HepG2 (cell line): Measurements from ENCODE around the gene CENPB. TPM values are rescaled to one million over a fixed set of nuclear protein-coding genes. Genes with fewer than 3 reads are reported as not detected.

Experiments used
- AKAP8 ChIP-seq: sonication (generic); formaldehyde crosslinking; IDR thresholded peaks from 2 replicates; pipeline ENCODE4 v1.5.1; 2020; ENCODE audit warnings: mild to moderate bottlenecking, missing genetic modification reagents
- EEA1 ChIP-seq: sonication (generic); formaldehyde crosslinking; IDR thresholded peaks from 2 replicates; pipeline ENCODE4 v1.5.1; 2020; ENCODE audit warnings: mild to moderate bottlenecking, missing genetic modification reagents, borderline replicate concordance
- GATA4 ChIP-seq: sonication (generic); IDR thresholded peaks from 2 replicates; pipeline ENCODE4 v1.6.1; 2016; ENCODE audit warnings: antibody characterized with exemption, low read depth, borderline replicate concordance
- HOXA9 ChIP-seq: sonication (generic); formaldehyde crosslinking; IDR thresholded peaks from 2 replicates; pipeline ENCODE4 v1.8.1; 2022; ENCODE audit warnings: missing genetic modification reagents, mild to moderate bottlenecking, moderate library complexity, borderline replicate concordance
- IKZF1 ChIP-seq: fragments of 450-650 bp; IDR thresholded peaks from 2 replicates; pipeline ENCODE4 v1.7.1; 2016
- JDP2 ChIP-seq: sonication (generic); formaldehyde crosslinking; IDR thresholded peaks from 2 replicates; pipeline ENCODE4 v1.8.1; 2022; ENCODE audit warnings: missing genetic modification reagents, borderline replicate concordance
- MAZ ChIP-seq, 2 experiments: sonication (generic) in 1 of 2; formaldehyde crosslinking in 1 of 2; IDR thresholded peaks; 2 replicates each; pipeline versions ENCODE4 v1.5.0 to v1.6.1; 2012 to 2020; ENCODE audit warnings: low read depth in 2 of 2, mild to moderate bottlenecking in 2 of 2, borderline replicate concordance in 1 of 2, improper control_type of control experiment in 1 of 2, low read length in 1 of 2, missing genetic modification reagents in 1 of 2, moderate library complexity in 1 of 2
- MBD4 ChIP-seq: IDR thresholded peaks from 2 replicates; pipeline ENCODE4 v1.6.1; 2012; ENCODE audit warnings: low read length, inconsistent platforms, borderline replicate concordance
- NAIF1 ChIP-seq: sonication (generic); formaldehyde crosslinking; IDR thresholded peaks from 2 replicates; pipeline ENCODE4 v1.5.0; 2020; ENCODE audit warnings: mild to moderate bottlenecking, missing genetic modification reagents, borderline replicate concordance
- NKX3-1 ChIP-seq: sonication (generic); formaldehyde crosslinking; IDR thresholded peaks from 2 replicates; pipeline ENCODE4 v1.5.0; 2020; ENCODE audit warnings: missing genetic modification reagents
- REXO4 ChIP-seq: sonication (generic); formaldehyde crosslinking; IDR thresholded peaks from 2 replicates; pipeline ENCODE4 v1.8.0; 2022; ENCODE audit warnings: missing genetic modification reagents, mild to moderate bottlenecking, borderline replicate concordance
- SALL2 ChIP-seq: sonication (generic); formaldehyde crosslinking; IDR thresholded peaks from 2 replicates; pipeline ENCODE4 v1.8.1; 2023; ENCODE audit warnings: mild to moderate bottlenecking, missing genetic modification reagents, inconsistent platforms
- SP140L ChIP-seq: sonication (generic); formaldehyde crosslinking; IDR thresholded peaks from 2 replicates; pipeline ENCODE4 v1.4.0; 2020; ENCODE audit warnings: missing genetic modification reagents, borderline replicate concordance
- STAT5B ChIP-seq: sonication (generic); formaldehyde crosslinking; IDR thresholded peaks from 2 replicates; pipeline ENCODE4 v1.4.0; 2020; ENCODE audit warnings: missing genetic modification reagents
- SUZ12 ChIP-seq: fragments of 150-350 bp; IDR thresholded peaks from 2 replicates; pipeline ENCODE4 v1.6.1; 2014; ENCODE audit warnings: low read depth, low read length
- TIGD3 ChIP-seq: sonication (generic); formaldehyde crosslinking; IDR thresholded peaks from 2 replicates; pipeline ENCODE4 v1.5.1; 2020; ENCODE audit warnings: mild to moderate bottlenecking, missing genetic modification reagents, borderline replicate concordance
- TOE1 ChIP-seq: sonication (generic); formaldehyde crosslinking; IDR thresholded peaks from 2 replicates; pipeline ENCODE4 v1.4.0; 2020; ENCODE audit warnings: mild to moderate bottlenecking, missing genetic modification reagents
- TOPORS ChIP-seq: sonication (generic); formaldehyde crosslinking; IDR thresholded peaks from 2 replicates; pipeline ENCODE4 v1.8.0; 2023; ENCODE audit warnings: mild to moderate bottlenecking, missing genetic modification reagents
- ZNF143 ChIP-seq: sonication (generic); formaldehyde crosslinking; IDR thresholded peaks from 2 replicates; pipeline ENCODE4 v1.4.0; 2020; ENCODE audit warnings: missing genetic modification reagents
- ZNF235 ChIP-seq: sonication (generic); formaldehyde crosslinking; IDR thresholded peaks from 2 replicates; pipeline ENCODE4 v1.8.1; 2023; ENCODE audit warnings: mild to moderate bottlenecking, missing genetic modification reagents, borderline replicate concordance
- ZNF34 ChIP-seq: sonication (generic); formaldehyde crosslinking; IDR thresholded peaks from 2 replicates; pipeline ENCODE4 v1.4.0; 2020; ENCODE audit warnings: mild to moderate bottlenecking, missing genetic modification reagents, borderline replicate concordance
- ZNF430 ChIP-seq: sonication (generic); formaldehyde crosslinking; IDR thresholded peaks from 2 replicates; pipeline ENCODE4 v1.9.0; 2021; ENCODE audit warnings: mild to moderate bottlenecking, missing genetic modification reagents
- ZNF746 ChIP-seq: sonication (generic); formaldehyde crosslinking; IDR thresholded peaks from 2 replicates; pipeline ENCODE4 v1.8.0; 2022; ENCODE audit warnings: mild to moderate bottlenecking, missing genetic modification reagents
- ZNF841 ChIP-seq: sonication (generic); formaldehyde crosslinking; IDR thresholded peaks from 2 replicates; pipeline ENCODE4 v1.8.1; 2023; ENCODE audit warnings: missing genetic modification reagents, borderline replicate concordance
- polyA plus RNA-seq, 8 experiments: library from polyadenylated mRNA; depleted of rRNA in 3 of 8; stranded (reverse) in 7 of 8; unstranded in 1 of 8; fragments of >200 nt; fragmentation: Illumina TruSeq in 4 of 8; extraction: Trizol in 4 of 8; gene quantifications; 2 replicates each; pipeline versions ENCODE4 v1.2.1 to v1.2.3, GENCODE V29; 2011 to 2016; ENCODE audit warnings: low read depth in 4 of 8, missing spikeins in 1 of 8, mixed read lengths in 1 of 8; ENCODE audit not compliant: insufficient read depth in 1 of 8
- total RNA-seq, 5 experiments: library from RNA; depleted of rRNA; stranded (reverse); fragments of >200 nt; fragmentation: Illumina TruSeq; extraction: Trizol; gene quantifications; 2 replicates each; pipeline ENCODE4 v1.2.3, GENCODE V29; 2016; ENCODE audit warnings: low read depth in 1 of 5
- TF ChIP-seq, protein P1 (sequence below): sonication (generic); formaldehyde crosslinking; IDR thresholded peaks from 2 replicates; pipeline ENCODE4 v1.5.1; 2020; ENCODE audit warnings: missing genetic modification reagents, mild to moderate bottlenecking, borderline replicate concordance
- TF ChIP-seq, protein P2 (sequence below): IDR thresholded peaks from 2 replicates; pipeline ENCODE4 v1.6.1; 2012; ENCODE audit warnings: low read depth, low read length, improper control_type of control experiment
- TF ChIP-seq, protein P3 (sequence below): sonication (generic); formaldehyde crosslinking; IDR thresholded peaks from 2 replicates; pipeline ENCODE4 v1.4.0; 2020; ENCODE audit warnings: mild to moderate bottlenecking, missing genetic modification reagents

CENPB gene
- total and polyA plus RNA-seq, 2 of the 13 experiments (the other 11 are each of a cell fraction or from before 2014, with no cell fraction given) = 10.4 to 54.5 TPM

DNA sequence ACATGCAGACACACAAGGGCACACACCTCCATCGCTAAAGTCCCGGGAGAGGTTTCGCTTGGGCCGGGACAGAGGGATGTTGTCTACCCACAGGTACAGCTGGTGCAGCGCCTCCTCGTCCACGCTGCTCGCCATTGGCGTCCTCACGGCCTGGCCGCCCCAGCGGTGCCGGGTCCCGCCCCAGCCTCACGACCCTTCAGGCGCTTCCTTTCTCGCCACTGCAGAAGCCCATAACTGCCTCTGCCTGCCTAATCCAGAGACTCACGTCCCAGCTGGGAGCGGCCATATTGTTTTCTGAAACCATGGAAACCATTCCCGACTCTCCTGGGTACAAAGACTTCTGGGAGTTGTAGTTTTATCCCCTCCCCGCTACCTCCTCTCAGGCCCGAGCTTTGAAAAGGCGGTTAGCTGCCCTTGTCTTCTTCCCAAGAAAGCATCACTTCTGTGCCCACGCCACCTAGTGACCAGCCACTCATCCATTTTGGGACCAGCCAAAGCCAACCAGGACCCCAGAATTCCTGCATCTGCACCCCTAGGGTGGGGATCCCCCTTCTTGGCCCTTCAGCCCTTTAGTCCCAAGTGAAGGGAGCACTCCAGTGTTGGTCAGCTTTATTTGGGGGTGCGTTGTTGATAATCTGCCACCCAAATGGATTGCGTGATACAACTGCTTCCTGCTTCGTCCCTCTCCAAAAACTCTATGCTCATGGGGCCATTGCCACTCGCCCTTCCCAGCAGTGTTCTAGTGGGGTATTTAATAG lies 5.2 kb downstream of the CENPB start, which contains the start of gene SPEF1 (continued):
- no peak for TF ChIP-seq MBD4
- TF ChIP-seq ZNF143 (CRISPR knock-in tag) = peak; percentile 98
- TF ChIP-seq, protein P1, sequence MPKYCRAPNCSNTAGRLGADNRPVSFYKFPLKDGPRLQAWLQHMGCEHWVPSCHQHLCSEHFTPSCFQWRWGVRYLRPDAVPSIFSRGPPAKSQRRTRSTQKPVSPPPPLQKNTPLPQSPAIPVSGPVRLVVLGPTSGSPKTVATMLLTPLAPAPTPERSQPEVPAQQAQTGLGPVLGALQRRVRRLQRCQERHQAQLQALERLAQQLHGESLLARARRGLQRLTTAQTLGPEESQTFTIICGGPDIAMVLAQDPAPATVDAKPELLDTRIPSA (CRISPR knock-in tag) = no peak
- no peak for TF ChIP-seq MAZ (IDR thresholded peaks at IDR 0.05; ENCODE audit: borderline replicate concordance, low read depth, low read length)
- 0 out of 2 replicates have a peak, but pooled peaks have one; percentile 7 for TF ChIP-seq MAZ (CRISPR knock-in tag; IDR thresholded peaks at IDR 0.05; ENCODE audit: low read depth)
- TF ChIP-seq SUZ12 = peak; percentile 77
- no peak for TF ChIP-seq TOE1 (CRISPR knock-in tag)
- no peak for TF ChIP-seq STAT5B
- TF ChIP-seq, protein P2, sequence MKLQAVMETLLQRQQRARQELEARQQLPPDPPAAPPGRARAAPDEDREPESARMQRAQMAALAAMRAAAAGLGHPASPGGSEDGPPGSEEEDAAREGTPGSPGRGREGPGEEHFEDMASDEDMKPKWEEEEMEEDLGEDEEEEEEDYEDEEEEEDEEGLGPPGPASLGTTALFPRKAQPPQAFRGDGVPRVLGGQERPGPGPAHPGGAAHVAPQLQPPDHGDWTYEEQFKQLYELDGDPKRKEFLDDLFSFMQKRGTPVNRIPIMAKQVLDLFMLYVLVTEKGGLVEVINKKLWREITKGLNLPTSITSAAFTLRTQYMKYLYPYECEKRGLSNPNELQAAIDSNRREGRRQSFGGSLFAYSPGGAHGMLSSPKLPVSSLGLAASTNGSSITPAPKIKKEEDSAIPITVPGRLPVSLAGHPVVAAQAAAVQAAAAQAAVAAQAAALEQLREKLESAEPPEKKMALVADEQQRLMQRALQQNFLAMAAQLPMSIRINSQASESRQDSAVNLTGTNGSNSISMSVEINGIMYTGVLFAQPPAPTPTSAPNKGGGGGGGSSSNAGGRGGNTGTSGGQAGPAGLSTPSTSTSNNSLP = no peak
- no peak for TF ChIP-seq IKZF1
- peak; percentile 52; the same call in 1 of the 2 replicates for TF ChIP-seq AKAP8 (CRISPR knock-in tag)
- TF ChIP-seq ZNF430 (CRISPR knock-in tag) = no peak
- TF ChIP-seq TOPORS = peak; percentile 68; the same call in 1 of the 2 replicates
- no peak for TF ChIP-seq ZNF34 (CRISPR knock-in tag)
- no peak for TF ChIP-seq ZNF746 (CRISPR knock-in tag)
- no peak for TF ChIP-seq NKX3-1 (CRISPR knock-in tag)
- TF ChIP-seq SP140L (CRISPR knock-in tag) = no peak
- TF ChIP-seq EEA1 (CRISPR knock-in tag) = no peak
- peak; percentile 36; the same call in 1 of the 2 replicates for TF ChIP-seq ZNF235 (CRISPR knock-in tag)
- TF ChIP-seq, protein P3, sequence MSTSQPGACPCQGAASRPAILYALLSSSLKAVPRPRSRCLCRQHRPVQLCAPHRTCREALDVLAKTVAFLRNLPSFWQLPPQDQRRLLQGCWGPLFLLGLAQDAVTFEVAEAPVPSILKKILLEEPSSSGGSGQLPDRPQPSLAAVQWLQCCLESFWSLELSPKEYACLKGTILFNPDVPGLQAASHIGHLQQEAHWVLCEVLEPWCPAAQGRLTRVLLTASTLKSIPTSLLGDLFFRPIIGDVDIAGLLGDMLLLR (CRISPR knock-in tag) = peak; percentile 87; the same call in 1 of the 2 replicates
- no peak for TF ChIP-seq REXO4 (CRISPR knock-in tag)
- no peak for TF ChIP-seq JDP2 (CRISPR knock-in tag)
- no peak for TF ChIP-seq ZNF841 (CRISPR knock-in tag)
- no peak for TF ChIP-seq NAIF1
- peak; percentile 20; the same call in 1 of the 2 replicates for TF ChIP-seq SALL2
- no peak for TF ChIP-seq TIGD3 (CRISPR knock-in tag)
- TF ChIP-seq HOXA9 (CRISPR knock-in tag) = no peak
- no peak for TF ChIP-seq GATA4
